Measurements from ENCODE around the gene NUDT19. TPM values are rescaled to one million over a fixed set of nuclear protein-coding genes. Genes with fewer than 3 reads are reported as not detected.

NUDT19 gene
- polyA plus RNA-seq, 1 experiment: 4.7 TPM

- CTCF ChIA-PET: interaction anchor here (0.6 kb wide), 1 partner anchor 9 kb away, joined by 3 read pairs; no protein-coding TSS in a partner anchor
- H3K4me3 ChIP-seq (ENCODE audit: low read depth, low read length): no peak overlapping the region
- no peak for DNase-seq (ENCODE audit: low read depth)
- POLR2A ChIA-PET: no interaction called here
- peaks cover 2% of the 10 kb centered on the region; the same call in 1 of the 2 replicates for H3K36me3 ChIP-seq (ENCODE audit: control insufficient read depth, insufficient read depth, low read length)
- no peak for TF ChIP-seq CTCF (IDR thresholded peaks at IDR 0.05; ENCODE audit: insufficient read depth, low read depth, low read length)
- H3K27me3 ChIP-seq (ENCODE audit: control insufficient read depth, insufficient read depth, low read length): no peaks in the 10 kb centered on the region
Measured at GRCh38 chr19:32717496-32717895, 25.9 kb downstream of the NUDT19 start.

GRCh38 chr19:32718286-32718685 is 26.7 kb downstream of the NUDT19 start:
- POLR2A ChIA-PET: no interaction called here
- TF ChIP-seq CTCF (IDR thresholded peaks at IDR 0.05; ENCODE audit: insufficient read depth, low read depth, low read length): no peak
- Histone ChIP-seq H3K4me3 (ENCODE audit: low read depth, low read length) (no peak overlapping the region), H3K36me3 (ENCODE audit: control insufficient read depth, insufficient read depth, low read length) (peaks cover 2% of the 10 kb centered on the region; the same call in 1 of the 2 replicates), H3K27me3 (ENCODE audit: control insufficient read depth, insufficient read depth, low read length) (no peaks in the 10 kb centered on the region)
- no peak for DNase-seq (ENCODE audit: low read depth)
- CTCF ChIA-PET: no interaction called here

GRCh38 chr19:32719611-32720059 is 28.0 kb downstream of the NUDT19 start, which contains the start of gene TDRD12:
Gene TDRD12 (plus strand): TSS chr19:32719767. CDS start chr19:32720073, 306 bp downstream.
- Histone ChIP-seq H3K36me3 (ENCODE audit: control insufficient read depth, insufficient read depth, low read length) (peaks cover 2% of the 10 kb centered on the region; the same call in 1 of the 2 replicates), H3K4me3 (ENCODE audit: low read depth, low read length) (no peak within 1 kb of the TSS), H3K27me3 (ENCODE audit: control insufficient read depth, insufficient read depth, low read length) (no peaks in the 10 kb centered on the region)
- POLR2A ChIA-PET: no interaction called here
- no peak for DNase-seq (ENCODE audit: low read depth)
- CTCF ChIA-PET: no interaction called here
- no peak for TF ChIP-seq CTCF (IDR thresholded peaks at IDR 0.05; ENCODE audit: insufficient read depth, low read depth, low read length)

GRCh38 chr19:32720216-32720935 is 28.8 kb downstream of the NUDT19 start:
- DNase-seq (ENCODE audit: low read depth): no peak
- Histone ChIP-seq H3K36me3 (ENCODE audit: control insufficient read depth, insufficient read depth, low read length) (peaks cover 2% of the 10 kb centered on the region; the same call in 1 of the 2 replicates), H3K4me3 (ENCODE audit: low read depth, low read length) (no peak overlapping the region), H3K27me3 (ENCODE audit: control insufficient read depth, insufficient read depth, low read length) (no peaks in the 10 kb centered on the region)
- TF ChIP-seq CTCF (IDR thresholded peaks at IDR 0.05; ENCODE audit: insufficient read depth, low read depth, low read length): no peak
- CTCF ChIA-PET: no interaction called here
- POLR2A ChIA-PET: no interaction called here

- Histone ChIP-seq H3K36me3 (ENCODE audit: control insufficient read depth, insufficient read depth, low read length) (peaks cover 2% of the 10 kb centered on the region; the same call in 1 of the 2 replicates), H3K4me3 (ENCODE audit: low read depth, low read length) (no peak overlapping the region), H3K27me3 (ENCODE audit: control insufficient read depth, insufficient read depth, low read length) (no peaks in the 10 kb centered on the region)
- POLR2A ChIA-PET: no interaction called here
- TF ChIP-seq CTCF (IDR thresholded peaks at IDR 0.05; ENCODE audit: insufficient read depth, low read depth, low read length): no peak
- CTCF ChIA-PET: no interaction called here
- DNase-seq (ENCODE audit: low read depth): no peak
Measured at GRCh38 chr19:32720936-32721250, 29.3 kb downstream of the NUDT19 start.
